Activated naive CD8-positive, alpha-beta T cell treated with anti-CD3 and anti-CD28 coated beads, Interleukin-2, amount 10 ng/mL, durations not matched to agents 7 days and 5 days (primary cell): ENCODE measurements around the gene PSMB4. TPM values are rescaled to one million over a fixed set of nuclear protein-coding genes. Genes with fewer than 3 reads are reported as not detected.

Source experiments
- ATAC-seq: fragments of 150-1000 bp; cut with Tn5 transposase; one replicate; pipeline ENCODE4 v1.10.0; 2021; ENCODE audit warnings: low read depth, moderate library complexity
- POLR2A ChIA-PET: fragments of 350-600 bp; sonication (Branson Sonifier 250); formaldehyde crosslinking; loops from one replicate; lab custom pipeline; 2021; ENCODE audit warnings: antibody characterized with exemption; lab: Charles Lee
- DNase-seq: peaks from one replicate; pipeline ENCODE4 v3.0.0; 2021
- H3K27ac Mint-ChIP-seq: one replicate; pipeline ENCODE4 v1.8.0; 2022; ENCODE audit warnings: mild to moderate bottlenecking, mixed read lengths
- H3K27me3 Mint-ChIP-seq: one replicate; pipeline ENCODE4 v1.8.0; 2022; ENCODE audit warnings: mild to moderate bottlenecking, moderate library complexity, mixed read lengths
- H3K36me3 Mint-ChIP-seq: one replicate; pipeline ENCODE4 v1.8.0; 2021; ENCODE audit warnings: mild to moderate bottlenecking, mixed read lengths
- H3K4me1 Mint-ChIP-seq: one replicate; pipeline ENCODE4 v1.8.0; 2021; ENCODE audit warnings: mixed read lengths
- H3K4me3 Mint-ChIP-seq: one replicate; pipeline ENCODE4 v1.8.0; 2022; ENCODE audit warnings: mild to moderate bottlenecking, moderate library complexity, mixed read lengths
- H3K9me3 Mint-ChIP-seq: one replicate; pipeline ENCODE4 v1.8.0; 2021; ENCODE audit warnings: mixed read lengths
- total RNA-seq, 2 experiments: library from RNA; stranded (reverse); gene quantifications; one replicate each; pipeline ENCODE4 v1.2.3, GENCODE V29; 2021

PSMB4 gene
- total RNA-seq, 2 experiments from 2014 or later: 240 to 243 TPM

- H3K4me3 Mint-ChIP-seq: no peak overlapping the region
- DNase-seq: no peak
- POLR2A ChIA-PET: interaction anchor here (0.9 kb wide), 1 partner anchor 362 kb away, joined by 3 read pairs; the partner anchor contains the start of gene MRPL9
- no peak for ATAC-seq
- H3K27me3 Mint-ChIP-seq: no peaks in the 10 kb centered on the region
- peaks cover 20% of the 10 kb centered on the region for H3K36me3 Mint-ChIP-seq
- H3K4me1 Mint-ChIP-seq: peaks cover 17% of the 10 kb centered on the region
- no peaks in the 10 kb centered on the region for H3K9me3 Mint-ChIP-seq
- H3K27ac Mint-ChIP-seq: peak overlapping the region; percentile 100
These were observed 1.9 kb downstream of the PSMB4 start for GRCh38 chr1:151401125-151401788.

GRCh38 chr1:151401860-151402259 lies 2.5 kb downstream of the PSMB4 start:
- Mint-ChIP-seq H3K36me3 (peaks cover 22% of the 10 kb centered on the region), H3K27me3 (no peaks in the 10 kb centered on the region), H3K4me1 (peaks cover 17% of the 10 kb centered on the region), H3K27ac (no peak overlapping the region), H3K4me3 (no peak overlapping the region), H3K9me3 (no peaks in the 10 kb centered on the region)
- DNase-seq (no peak), ATAC-seq (no peak)
- POLR2A ChIA-PET: no interaction called here

- peaks cover 25% of the 10 kb centered on the region for H3K36me3 Mint-ChIP-seq
These were observed 3.4 kb downstream of the PSMB4 start for GRCh38 chr1:151402764-151403163.

GRCh38 chr1:151403612-151404011 lies 4.2 kb downstream of the PSMB4 start:
- H3K27ac Mint-ChIP-seq: peak overlapping the region; percentile 54
- H3K9me3 Mint-ChIP-seq: no peaks in the 10 kb centered on the region
- peaks cover 17% of the 10 kb centered on the region for H3K4me1 Mint-ChIP-seq
- POLR2A ChIA-PET: no interaction called here
- H3K4me3 Mint-ChIP-seq: no peak overlapping the region
- no peak for DNase-seq
- ATAC-seq: no peak
- H3K27me3 Mint-ChIP-seq: no peaks in the 10 kb centered on the region
- peaks cover 25% of the 10 kb centered on the region for H3K36me3 Mint-ChIP-seq

More at GRCh38 chr1:151402764-151403163, 3.4 kb downstream of the PSMB4 start:
- no peak for ATAC-seq
- H3K27ac Mint-ChIP-seq: peak overlapping the region; percentile 1
- no peak for DNase-seq
- H3K9me3 Mint-ChIP-seq: no peaks in the 10 kb centered on the region
- H3K4me1 Mint-ChIP-seq: peaks cover 17% of the 10 kb centered on the region
- no peak overlapping the region for H3K4me3 Mint-ChIP-seq
- H3K27me3 Mint-ChIP-seq: no peaks in the 10 kb centered on the region
- POLR2A ChIA-PET: interaction anchor here (0.5 kb wide), 1 partner anchor 210 kb away, joined by 3 read pairs; no protein-coding TSS in a partner anchor

- Mint-ChIP-seq H3K9me3 (no peaks in the 10 kb centered on the region), H3K4me3 (no peak overlapping the region), H3K4me1 (peaks cover 13% of the 10 kb centered on the region), H3K27me3 (no peaks in the 10 kb centered on the region), H3K36me3 (peaks cover 34% of the 10 kb centered on the region), H3K27ac (peak overlapping the region; percentile 31)
- POLR2A ChIA-PET: no interaction called here
- ATAC-seq (no peak), DNase-seq (no peak)
These were observed 6.0 kb downstream of the PSMB4 start for GRCh38 chr1:151405187-151405951.

- Mint-ChIP-seq H3K27me3 (no peaks in the 10 kb centered on the region), H3K9me3 (no peaks in the 10 kb centered on the region), H3K4me1 (peaks cover 7% of the 10 kb centered on the region), H3K36me3 (peaks cover 34% of the 10 kb centered on the region), H3K27ac (no peak overlapping the region), H3K4me3 (no peak overlapping the region)
- ATAC-seq (no peak), DNase-seq (no peak)
- POLR2A ChIA-PET: no interaction called here
These were observed 6.8 kb downstream of the PSMB4 start for GRCh38 chr1:151406176-151406575.

- Mint-ChIP-seq H3K4me1 (no peaks in the 10 kb centered on the region), H3K4me3 (no peak overlapping the region), H3K36me3 (peaks cover 34% of the 10 kb centered on the region), H3K27ac (no peak overlapping the region), H3K27me3 (no peaks in the 10 kb centered on the region), H3K9me3 (no peaks in the 10 kb centered on the region)
- no peak for DNase-seq
- ATAC-seq: no peak
- POLR2A ChIA-PET: interaction anchor here (0.6 kb wide), 1 partner anchor 8 kb away, joined by 3 read pairs; no protein-coding TSS in a partner anchor
These were observed 7.9 kb downstream of the PSMB4 start for GRCh38 chr1:151407304-151407703.

GRCh38 chr1:151408891-151409290 lies 9.5 kb downstream of the PSMB4 start:
- Mint-ChIP-seq H3K36me3 (peaks cover 36% of the 10 kb centered on the region), H3K27me3 (no peaks in the 10 kb centered on the region), H3K4me1 (no peaks in the 10 kb centered on the region), H3K27ac (no peak overlapping the region), H3K4me3 (no peak overlapping the region), H3K9me3 (no peaks in the 10 kb centered on the region)
- POLR2A ChIA-PET: no interaction called here
- ATAC-seq: no peak
- no peak for DNase-seq

- DNase-seq (no peak), ATAC-seq (no peak)
- Mint-ChIP-seq H3K27ac (no peak overlapping the region), H3K4me1 (no peaks in the 10 kb centered on the region), H3K9me3 (no peaks in the 10 kb centered on the region), H3K4me3 (no peak overlapping the region), H3K36me3 (peaks cover 40% of the 10 kb centered on the region), H3K27me3 (no peaks in the 10 kb centered on the region)
- POLR2A ChIA-PET: no interaction called here
These were observed 12.5 kb downstream of the PSMB4 start for GRCh38 chr1:151411884-151412283.

- no peaks in the 10 kb centered on the region for H3K9me3 Mint-ChIP-seq
- ATAC-seq (no peak), DNase-seq (no peak)
- H3K36me3 Mint-ChIP-seq: peaks cover 32% of the 10 kb centered on the region
- H3K27ac Mint-ChIP-seq: no peak overlapping the region
- POLR2A ChIA-PET: interaction anchor here (0.7 kb wide), 1 partner anchor 365 kb away, joined by 3 read pairs; no protein-coding TSS in a partner anchor
- H3K27me3 Mint-ChIP-seq: no peaks in the 10 kb centered on the region
- peaks cover 2% of the 10 kb centered on the region for H3K4me1 Mint-ChIP-seq
- H3K4me3 Mint-ChIP-seq: no peak overlapping the region
These were observed 16.9 kb downstream of the PSMB4 start for GRCh38 chr1:151416231-151416630.

GRCh38 chr1:151418081-151418480 lies 18.7 kb downstream of the PSMB4 start:
- Mint-ChIP-seq H3K9me3 (no peaks in the 10 kb centered on the region), H3K27me3 (no peaks in the 10 kb centered on the region), H3K36me3 (peaks cover 29% of the 10 kb centered on the region), H3K27ac (peak overlapping the region; percentile 52), H3K4me3 (no peak overlapping the region), H3K4me1 (peaks cover 2% of the 10 kb centered on the region)
- no peak for DNase-seq
- no peak for ATAC-seq
- POLR2A ChIA-PET: interaction anchor here (1.1 kb wide), 1 partner anchor 76 kb away, joined by 3 read pairs; no protein-coding TSS in a partner anchor

- Mint-ChIP-seq H3K27me3 (no peaks in the 10 kb centered on the region), H3K4me1 (peaks cover 2% of the 10 kb centered on the region), H3K4me3 (no peak overlapping the region), H3K27ac (no peak overlapping the region), H3K9me3 (no peaks in the 10 kb centered on the region), H3K36me3 (peaks cover 31% of the 10 kb centered on the region)
- DNase-seq: no peak
- ATAC-seq: no peak
- POLR2A ChIA-PET: no interaction called here
These were observed 20.4 kb downstream of the PSMB4 start for GRCh38 chr1:151419819-151420218.

- Mint-ChIP-seq H3K4me3 (no peak overlapping the region), H3K27me3 (no peaks in the 10 kb centered on the region), H3K9me3 (no peaks in the 10 kb centered on the region), H3K27ac (no peak overlapping the region), H3K4me1 (no peaks in the 10 kb centered on the region), H3K36me3 (peaks cover 26% of the 10 kb centered on the region)
- DNase-seq (no peak), ATAC-seq (no peak)
- POLR2A ChIA-PET: no interaction called here
These were observed 25.7 kb downstream of the PSMB4 start for GRCh38 chr1:151425103-151425502.
